T-helper 1 cell treated with Interleukin-12 subunit alpha and Interleukin-12 subunit beta and Interleukin-4 antibody, amounts not matched to agents 30 μg/mL and 1 μg/mL, for 36 hours (primary cell): ENCODE data around the gene NSFL1C.
A peak's percentile ranks its signal among the peaks of the same experiment; 100 is the strongest.

ENCODE experiments used
- H3K27ac Mint-ChIP-seq: one replicate; pipeline ENCODE4 v1.8.0; 2021; ENCODE audit warnings: mild to moderate bottlenecking, mixed read lengths
- H3K27me3 Mint-ChIP-seq: one replicate; pipeline ENCODE4 v1.8.0; 2021; ENCODE audit warnings: low read depth, mixed read lengths
- H3K36me3 Mint-ChIP-seq: one replicate; pipeline ENCODE4 v1.8.0; 2021; ENCODE audit warnings: low read depth, mixed read lengths
- H3K4me1 Mint-ChIP-seq: one replicate; pipeline ENCODE4 v1.8.0; 2021; ENCODE audit warnings: low read depth, mixed read lengths
- H3K4me3 Mint-ChIP-seq: one replicate; pipeline ENCODE4 v1.8.0; 2021; ENCODE audit warnings: mild to moderate bottlenecking, moderate library complexity, mixed read lengths
- H3K9me3 Mint-ChIP-seq: one replicate; pipeline ENCODE4 v1.8.0; 2021; ENCODE audit warnings: mixed read lengths

The NSFL1C gene

DNA sequence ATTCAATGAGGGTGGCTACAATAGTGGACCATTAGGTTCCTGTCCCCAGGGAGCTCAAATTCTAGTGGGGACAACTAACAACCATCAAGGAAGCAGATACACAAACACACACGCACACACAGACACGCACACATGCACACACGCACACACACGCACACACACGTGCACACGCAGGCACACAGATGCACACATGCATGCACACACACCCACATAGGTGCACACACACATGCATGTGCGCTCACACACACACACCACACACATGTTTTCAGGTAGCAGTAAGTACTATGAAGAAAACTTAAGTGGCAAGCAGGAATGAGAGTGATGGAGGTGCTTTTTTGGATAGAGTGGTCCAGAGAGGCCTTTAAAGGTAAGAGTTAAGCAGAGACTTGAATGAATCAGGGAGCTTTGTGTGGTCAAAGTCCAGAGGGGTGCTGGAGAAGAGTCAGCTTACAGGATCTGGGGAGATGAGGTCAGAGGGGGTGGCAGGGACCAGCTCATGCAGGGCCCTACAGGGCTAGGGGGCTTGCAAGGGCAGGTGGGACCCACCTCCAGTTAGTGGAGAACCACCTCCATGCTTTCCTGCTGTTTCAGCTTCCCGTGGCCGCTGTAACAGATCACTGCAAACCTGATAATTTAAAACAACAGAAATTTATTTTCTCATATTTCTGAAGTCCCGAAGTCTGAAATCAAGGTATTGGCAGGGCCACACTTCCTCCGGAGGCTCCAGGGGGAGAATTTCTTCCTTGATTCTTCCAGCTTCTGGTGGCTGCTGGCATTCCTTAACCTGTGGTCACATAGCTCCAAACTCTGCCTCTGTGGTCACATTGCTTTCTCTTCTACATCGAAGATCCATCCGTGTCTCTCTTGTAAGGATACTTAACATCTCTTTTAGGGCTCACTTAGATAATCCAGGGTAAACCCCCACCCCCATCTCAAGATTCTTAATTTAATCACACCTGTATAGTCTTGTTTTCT, 6.9 kb upstream of the NSFL1C start:
- Mint-ChIP-seq H3K4me1 (no peaks in the 10 kb centered on the region), H3K4me3 (no peak overlapping the region)

DNA sequence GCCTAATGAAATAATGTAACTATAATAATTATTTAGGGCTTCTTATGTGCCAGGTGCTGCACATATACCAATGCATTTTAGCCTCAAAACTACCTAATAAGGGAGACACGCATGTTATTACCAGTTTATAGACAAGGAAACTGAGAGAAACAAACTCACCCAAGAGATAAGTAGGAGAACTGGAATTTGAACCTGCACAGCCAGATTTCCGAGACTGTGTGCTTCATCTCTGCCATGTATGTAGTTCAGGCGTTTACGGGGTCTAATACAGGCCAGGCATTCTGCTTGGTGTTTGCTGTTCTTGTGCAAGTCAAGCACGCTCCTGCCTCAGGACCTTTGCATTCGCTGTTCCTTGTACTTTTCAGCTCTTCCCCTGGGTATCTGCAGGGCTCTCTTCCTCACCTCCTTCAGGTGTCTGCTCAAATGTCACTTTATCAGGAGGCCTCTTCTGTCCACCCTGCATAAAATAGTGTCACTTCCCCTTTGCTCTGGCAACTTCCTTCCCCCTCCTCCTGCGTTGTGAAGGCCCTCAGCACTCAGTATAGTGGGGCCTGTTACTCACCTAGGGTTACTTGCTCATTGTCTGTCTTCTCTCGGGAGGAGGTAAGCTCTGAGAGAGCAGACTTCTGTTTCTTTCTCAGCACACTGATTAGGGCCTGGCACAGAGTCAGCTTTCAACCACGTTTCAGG, 6.1 kb upstream of the NSFL1C start:
- no peaks in the 10 kb centered on the region for H3K9me3 Mint-ChIP-seq
- H3K4me3 Mint-ChIP-seq: no peak overlapping the region
- no peak overlapping the region for H3K27ac Mint-ChIP-seq
- peaks cover 3% of the 10 kb centered on the region for H3K4me1 Mint-ChIP-seq
- H3K27me3 Mint-ChIP-seq: peaks cover 14% of the 10 kb centered on the region
- no peaks in the 10 kb centered on the region for H3K36me3 Mint-ChIP-seq

More for the DNA sequence above, 6.9 kb upstream of the NSFL1C start:
- Mint-ChIP-seq H3K27me3 (peaks cover 6% of the 10 kb centered on the region), H3K36me3 (no peaks in the 10 kb centered on the region), H3K27ac (no peak overlapping the region), H3K9me3 (no peaks in the 10 kb centered on the region)

DNA sequence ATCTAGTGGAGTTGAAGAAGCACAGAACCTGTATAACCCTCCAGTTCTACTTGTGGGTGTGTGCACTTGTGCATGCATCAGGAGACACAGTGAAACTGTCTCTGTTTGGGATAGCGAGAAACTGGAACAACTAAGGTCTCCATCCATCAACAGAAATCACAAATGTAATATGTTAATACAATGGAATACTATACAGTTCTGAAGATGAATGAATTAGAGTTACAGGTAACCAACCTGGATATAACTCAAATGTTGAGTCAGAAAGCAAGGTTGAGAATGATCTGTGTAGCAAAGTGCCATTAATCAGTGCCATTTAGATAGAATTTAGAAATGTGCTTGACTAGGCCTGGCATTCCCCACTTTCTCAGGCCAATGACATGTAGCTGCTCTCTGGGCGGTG, 4.6 kb upstream of the NSFL1C start:
- Mint-ChIP-seq H3K9me3 (no peaks in the 10 kb centered on the region), H3K4me3 (no peak overlapping the region), H3K27ac (no peak overlapping the region), H3K36me3 (no peaks in the 10 kb centered on the region), H3K4me1 (peaks cover 11% of the 10 kb centered on the region), H3K27me3 (peaks cover 20% of the 10 kb centered on the region)

DNA sequence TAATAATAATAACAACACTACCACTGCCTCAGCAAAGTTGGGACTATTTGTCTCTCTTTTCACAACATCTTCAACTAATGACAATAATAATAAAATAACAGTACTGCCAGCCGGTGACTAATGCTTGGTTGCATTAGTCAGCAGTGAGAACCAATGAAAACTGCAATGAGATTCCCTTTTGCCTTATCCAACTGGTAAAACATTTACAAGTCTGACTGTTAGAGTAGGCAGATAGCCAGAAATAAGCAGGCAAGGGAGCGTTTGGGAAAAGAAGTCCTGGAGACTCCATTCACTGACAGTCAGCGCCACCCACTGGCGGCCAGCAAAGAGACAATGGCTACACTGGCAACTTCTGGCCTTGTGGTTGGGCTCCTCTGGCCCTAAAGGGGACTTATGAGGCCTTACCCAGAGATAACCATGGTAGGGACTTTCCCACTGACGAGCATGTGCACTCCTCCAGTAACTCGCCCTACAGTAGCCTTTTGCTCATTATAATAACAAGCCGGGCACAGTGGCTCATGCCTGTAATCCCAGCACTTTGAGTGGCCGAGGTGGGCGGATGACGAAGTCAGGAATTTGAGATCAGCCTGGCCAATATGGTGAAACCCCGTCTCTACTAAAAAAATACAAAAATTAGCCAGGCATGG, 3.4 kb upstream of the NSFL1C start:
- Mint-ChIP-seq H3K9me3 (no peaks in the 10 kb centered on the region), H3K27ac (no peak overlapping the region), H3K27me3 (peaks cover 20% of the 10 kb centered on the region), H3K4me1 (peaks cover 21% of the 10 kb centered on the region), H3K4me3 (no peak overlapping the region), H3K36me3 (no peaks in the 10 kb centered on the region)

DNA sequence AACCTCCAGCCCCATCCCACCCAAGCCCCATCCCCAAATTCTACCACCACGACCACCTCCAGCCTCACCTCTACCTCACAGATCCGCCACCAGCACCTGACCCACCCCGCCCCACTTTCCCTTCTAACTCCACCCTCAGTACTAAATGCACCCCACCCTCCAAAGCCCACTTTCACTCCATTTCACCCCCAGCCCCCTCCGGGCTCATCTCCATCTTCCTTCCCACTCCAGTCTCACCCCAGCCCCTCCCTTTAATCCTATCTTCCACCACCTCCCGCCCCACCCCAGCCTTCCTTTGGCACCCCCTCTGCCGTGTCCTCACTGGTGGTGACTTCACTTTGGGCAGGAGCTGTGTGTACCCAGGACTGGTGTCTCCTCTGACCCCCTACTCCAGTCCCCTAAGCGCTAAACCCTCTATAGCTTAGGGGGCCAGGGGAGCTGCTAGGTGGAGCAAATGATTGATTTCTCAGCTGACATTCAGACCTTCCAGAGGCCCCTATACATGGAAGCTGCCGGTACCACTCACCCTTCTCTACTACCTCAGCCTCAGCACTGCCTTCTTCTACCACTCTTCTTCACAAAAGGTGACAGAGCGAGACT, 2.8 kb upstream of the NSFL1C start:
- Mint-ChIP-seq H3K4me1 (peaks cover 27% of the 10 kb centered on the region), H3K4me3 (no peak overlapping the region), H3K9me3 (no peaks in the 10 kb centered on the region), H3K27me3 (peaks cover 20% of the 10 kb centered on the region), H3K27ac (no peak overlapping the region), H3K36me3 (no peaks in the 10 kb centered on the region)

DNA sequence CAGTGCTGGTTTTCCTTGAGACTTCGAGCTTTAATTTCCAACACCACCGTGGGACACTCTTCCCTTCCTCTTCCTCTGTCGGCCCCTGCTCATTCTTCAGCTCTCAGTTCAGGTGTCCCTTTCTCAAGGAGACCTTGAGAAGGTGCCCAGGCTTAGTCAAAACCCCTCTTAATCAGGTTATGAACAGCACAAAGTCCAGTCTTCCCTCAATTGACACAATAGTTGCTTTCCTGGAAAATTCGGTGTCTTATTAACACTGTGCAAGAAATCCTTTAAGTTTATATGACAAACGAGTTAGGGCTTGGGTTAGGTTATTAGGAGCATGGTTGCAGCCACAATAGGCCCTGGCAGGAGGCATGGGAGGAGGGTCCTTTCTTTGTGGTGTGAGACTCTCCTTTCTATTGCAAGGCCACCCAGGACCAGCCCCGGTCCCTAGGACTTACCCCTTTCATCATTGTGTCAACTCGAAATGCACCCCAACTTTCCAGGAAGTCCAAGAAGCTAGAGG, 1.5 kb upstream of the NSFL1C start:
- H3K36me3 Mint-ChIP-seq: peaks cover 3% of the 10 kb centered on the region
- H3K9me3 Mint-ChIP-seq: no peaks in the 10 kb centered on the region
- H3K4me1 Mint-ChIP-seq: peaks cover 40% of the 10 kb centered on the region
- peak overlapping the region; percentile 54 for H3K4me3 Mint-ChIP-seq
- peaks cover 20% of the 10 kb centered on the region for H3K27me3 Mint-ChIP-seq
- no peak overlapping the region for H3K27ac Mint-ChIP-seq

DNA sequence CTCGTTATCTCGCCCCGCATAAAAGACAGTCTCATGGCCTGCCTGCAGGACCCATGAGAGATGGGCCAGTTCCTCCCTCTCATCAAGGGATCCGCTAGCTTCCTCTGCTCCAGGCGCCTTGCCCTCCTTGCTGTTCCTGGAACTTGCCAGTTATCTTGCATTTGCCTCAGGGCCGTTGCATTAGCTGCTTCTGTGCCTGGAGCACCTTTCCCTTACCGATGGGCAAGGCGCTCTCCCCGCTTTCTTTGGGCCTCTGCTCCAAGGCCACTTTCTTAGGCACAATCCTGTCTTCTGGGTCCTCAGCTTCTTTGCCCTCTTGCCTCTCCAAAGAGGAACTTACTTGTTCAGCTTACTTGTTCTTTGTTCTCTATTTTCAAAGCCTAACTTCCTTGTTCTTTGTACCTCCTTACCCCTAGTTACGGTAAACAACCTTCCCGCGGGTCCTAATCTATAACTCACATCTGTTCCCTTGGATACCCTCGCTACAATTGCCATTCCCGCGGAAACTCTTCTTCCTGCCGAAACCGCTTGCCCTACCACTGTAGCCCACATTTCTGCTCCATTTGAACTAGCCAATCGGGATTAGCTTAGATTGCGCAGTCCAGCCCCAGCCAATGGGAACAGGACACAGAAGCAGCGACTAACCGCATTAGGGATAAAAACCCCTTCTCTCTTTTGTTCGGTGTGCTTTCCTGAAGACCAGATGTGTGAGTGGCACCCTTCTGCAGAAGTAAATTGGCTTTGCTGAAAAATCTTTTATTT, 887 bp upstream of the NSFL1C start:
- H3K4me1 Mint-ChIP-seq: peaks cover 41% of the 10 kb centered on the region
- peak overlapping the region; percentile 83 for H3K4me3 Mint-ChIP-seq
- H3K27ac Mint-ChIP-seq: peak overlapping the region; percentile 62
- peaks cover 20% of the 10 kb centered on the region for H3K27me3 Mint-ChIP-seq
- H3K36me3 Mint-ChIP-seq: peaks cover 4% of the 10 kb centered on the region
- H3K9me3 Mint-ChIP-seq: no peaks in the 10 kb centered on the region

DNA sequence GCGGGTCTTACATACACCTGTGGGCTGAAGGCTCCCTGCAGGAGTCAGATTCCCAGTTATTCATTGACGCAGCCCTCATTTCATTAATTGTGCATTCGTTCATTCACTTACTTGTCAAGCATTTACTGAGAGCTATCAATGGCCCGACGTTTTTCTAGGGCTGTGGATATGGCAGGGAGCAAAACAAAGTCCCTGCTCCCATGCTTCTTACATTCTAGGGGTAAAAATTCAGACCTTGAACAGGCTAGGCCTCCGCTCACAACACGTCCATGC, 369 bp upstream of the NSFL1C start:
- Mint-ChIP-seq H3K9me3 (no peaks in the 10 kb centered on the region), H3K4me3 (peak overlapping the region; percentile 83), H3K27ac (peak overlapping the region; percentile 62), H3K27me3 (peaks cover 20% of the 10 kb centered on the region), H3K36me3 (peaks cover 4% of the 10 kb centered on the region), H3K4me1 (peaks cover 41% of the 10 kb centered on the region)

DNA sequence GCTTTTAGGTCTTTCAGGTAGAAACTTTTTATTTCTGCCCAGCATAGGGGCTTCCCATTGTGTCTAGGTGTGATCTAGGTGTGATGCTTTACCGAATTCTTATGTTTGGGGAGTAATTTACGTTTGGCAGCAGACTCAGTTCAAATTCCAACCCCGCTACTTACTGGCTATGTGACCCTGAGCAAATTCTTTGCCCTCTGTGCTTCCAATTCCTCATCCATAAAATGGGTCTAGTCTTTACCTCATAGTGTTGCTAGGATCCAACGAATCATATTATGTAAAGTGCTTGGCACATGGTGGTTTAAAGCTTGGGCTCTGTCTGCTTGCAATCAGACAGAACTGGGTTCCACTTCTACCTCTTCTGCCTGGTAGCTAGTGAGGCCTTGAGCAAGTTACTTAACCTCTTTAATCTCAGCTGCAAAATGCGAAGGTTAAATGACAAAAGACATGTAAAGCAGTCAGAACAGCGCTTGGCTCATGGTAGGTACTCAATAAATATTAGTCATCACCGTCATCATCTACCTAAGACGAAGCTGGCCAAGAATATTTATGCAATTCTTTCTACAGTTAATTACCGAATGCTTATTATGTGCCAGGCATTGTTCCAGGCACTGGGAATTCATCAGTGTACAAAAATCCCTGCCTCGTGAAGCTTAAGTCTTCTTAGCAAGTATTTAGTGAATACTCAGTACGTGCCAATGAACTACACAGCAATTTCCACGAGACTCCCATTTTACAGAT, 1.0 kb downstream of the NSFL1C start:
- Mint-ChIP-seq H3K4me1 (peaks cover 43% of the 10 kb centered on the region), H3K4me3 (peak overlapping the region; percentile 83), H3K36me3 (peaks cover 11% of the 10 kb centered on the region), H3K9me3 (no peaks in the 10 kb centered on the region), H3K27ac (peak overlapping the region; percentile 71), H3K27me3 (peaks cover 20% of the 10 kb centered on the region)

DNA sequence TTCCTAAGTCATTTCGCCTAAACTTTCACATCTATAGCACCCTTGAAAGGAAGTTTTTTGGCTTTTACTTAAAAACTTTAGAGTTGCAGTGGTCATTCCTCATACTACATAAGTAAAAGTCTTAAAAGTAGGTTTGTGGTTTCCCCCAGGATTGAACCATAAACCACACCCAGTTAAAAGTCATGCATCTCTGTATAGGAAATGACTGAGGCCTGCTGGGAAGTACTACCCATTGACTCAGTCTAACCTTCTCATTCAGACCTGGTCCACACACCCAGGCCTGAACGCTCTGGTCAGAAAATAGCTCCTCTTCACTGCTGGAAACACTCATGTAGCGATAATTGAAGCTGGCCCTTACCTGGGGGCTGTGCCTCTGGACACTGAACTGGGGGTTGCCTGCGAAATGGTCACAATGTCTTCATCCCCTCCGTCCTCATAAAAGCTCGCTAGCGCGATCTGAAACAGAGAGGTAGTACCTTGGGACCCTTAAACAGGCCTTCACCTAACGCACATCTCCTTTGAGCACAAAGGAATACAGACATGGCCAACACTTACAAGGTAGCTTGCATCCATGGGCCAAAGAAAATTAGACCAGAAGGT, 2.6 kb downstream of the NSFL1C start:
- H3K27ac Mint-ChIP-seq: no peak overlapping the region
- peaks cover 46% of the 10 kb centered on the region for H3K4me1 Mint-ChIP-seq
- H3K36me3 Mint-ChIP-seq: peaks cover 24% of the 10 kb centered on the region
- peak overlapping the region; percentile 27 for H3K4me3 Mint-ChIP-seq
- no peaks in the 10 kb centered on the region for H3K9me3 Mint-ChIP-seq
- H3K27me3 Mint-ChIP-seq: peaks cover 19% of the 10 kb centered on the region

DNA sequence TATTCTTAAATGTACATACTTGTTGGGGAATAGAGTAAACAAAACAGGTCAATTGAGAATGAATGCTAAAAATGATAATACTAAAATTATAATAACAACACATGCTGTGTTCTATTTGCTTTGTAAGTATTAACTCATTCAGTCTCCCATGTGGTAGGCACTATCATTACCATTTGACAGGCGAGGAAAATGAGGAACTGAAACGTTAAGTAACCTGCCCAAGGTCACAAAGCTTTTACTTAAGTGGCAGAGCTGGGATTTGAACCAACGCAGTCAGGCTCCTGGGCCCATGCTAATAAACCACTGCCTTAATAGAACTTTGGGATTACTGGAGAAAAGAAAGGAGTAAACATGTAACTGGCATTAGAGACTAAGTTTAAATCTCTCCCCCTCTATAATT, 3.8 kb downstream of the NSFL1C start:
- H3K27me3 Mint-ChIP-seq: peaks cover 7% of the 10 kb centered on the region
- H3K27ac Mint-ChIP-seq: no peak overlapping the region
- H3K4me1 Mint-ChIP-seq: peaks cover 44% of the 10 kb centered on the region
- no peaks in the 10 kb centered on the region for H3K9me3 Mint-ChIP-seq
- H3K36me3 Mint-ChIP-seq: peaks cover 30% of the 10 kb centered on the region
- H3K4me3 Mint-ChIP-seq: no peak overlapping the region

DNA sequence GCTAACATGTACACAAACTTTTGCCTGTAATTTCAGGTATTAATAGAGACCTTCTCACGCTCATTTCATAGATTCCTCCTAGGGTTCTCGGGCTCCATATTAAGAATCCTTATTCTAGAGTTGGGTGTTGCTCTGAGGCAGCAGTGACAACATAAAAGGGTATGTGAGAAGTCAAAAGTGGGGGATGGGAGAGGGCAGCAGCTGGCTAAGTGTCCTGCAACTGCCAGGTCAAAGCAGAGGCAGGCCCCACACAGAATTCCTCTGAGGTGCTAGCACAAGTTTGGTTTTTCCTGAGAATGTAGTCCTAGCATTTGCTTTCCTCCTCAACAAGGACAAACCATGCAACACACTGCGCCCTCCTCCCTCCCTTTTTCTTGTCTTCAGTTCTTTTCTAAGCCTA, 4.6 kb downstream of the NSFL1C start:
- H3K9me3 Mint-ChIP-seq: no peaks in the 10 kb centered on the region
- peaks cover 36% of the 10 kb centered on the region for H3K4me1 Mint-ChIP-seq
- H3K4me3 Mint-ChIP-seq: no peak overlapping the region
- peaks cover 35% of the 10 kb centered on the region for H3K36me3 Mint-ChIP-seq
- H3K27me3 Mint-ChIP-seq: no peaks in the 10 kb centered on the region
- H3K27ac Mint-ChIP-seq: no peak overlapping the region

DNA sequence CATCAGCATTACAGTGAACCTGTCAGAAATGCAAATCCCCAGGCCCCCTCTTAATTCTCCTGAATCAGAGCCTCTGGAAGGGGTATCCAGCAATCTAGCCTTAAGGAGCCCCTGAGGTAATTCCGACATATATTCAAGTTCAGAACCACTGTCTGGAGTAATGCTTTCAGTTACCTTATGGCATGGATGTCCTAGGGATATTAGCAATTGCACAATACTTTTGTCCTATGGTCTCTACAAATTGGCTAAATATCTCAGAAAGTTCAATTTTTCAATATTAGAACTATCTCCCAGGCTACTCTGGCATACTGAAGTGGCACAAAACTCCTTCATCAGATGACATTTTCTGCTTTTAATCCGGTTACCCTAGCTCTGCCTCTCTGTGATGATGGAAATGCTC, 6.4 kb downstream of the NSFL1C start:
- Mint-ChIP-seq H3K9me3 (no peaks in the 10 kb centered on the region), H3K36me3 (peaks cover 37% of the 10 kb centered on the region), H3K27me3 (no peaks in the 10 kb centered on the region), H3K4me3 (no peak overlapping the region), H3K27ac (no peak overlapping the region), H3K4me1 (peaks cover 29% of the 10 kb centered on the region)
